Ectodermal cell (in vitro differentiated cells): ENCODE results near the gene TMEM185A.
"Not testable (repeated sequence)": the region's sequence is repeated elsewhere in the genome, so short reads cannot be mapped to it uniquely, and the experiment has no call there.

ENCODE experiments used
- H3K27ac ChIP-seq: 2 replicates; pipeline ENCODE4 v1.7.0; 2013; ENCODE audit warnings: mild to moderate bottlenecking, low read depth, low read length; ENCODE audit not compliant: insufficient read depth, poor library complexity, severe bottlenecking
- H3K27me3 ChIP-seq: 2 replicates; pipeline ENCODE4 v1.7.0; 2013; ENCODE audit warnings: mild to moderate bottlenecking, low read length; ENCODE audit not compliant: insufficient read depth, control insufficient read depth, poor library complexity, severe bottlenecking
- H3K36me3 ChIP-seq: one replicate; pipeline ENCODE4 v1.7.0; 2013; ENCODE audit warnings: low read length; ENCODE audit not compliant: control insufficient read depth, insufficient read depth
- H3K4me1 ChIP-seq: one replicate; pipeline ENCODE4 v1.7.0; 2013; ENCODE audit warnings: low read length; ENCODE audit not compliant: control insufficient read depth, insufficient read depth
- H3K4me3 ChIP-seq: 2 replicates; pipeline ENCODE4 v1.7.0; 2013; ENCODE audit warnings: low read depth, low read length, control low read depth; ENCODE audit not compliant: insufficient read depth
- H3K9me3 ChIP-seq: 2 replicates; pipeline ENCODE4 v1.7.0; 2013; ENCODE audit warnings: mild to moderate bottlenecking, low read length, moderate library complexity; ENCODE audit not compliant: control insufficient read depth
- WGBS, 2 experiments: methylation state at CpG; one replicate each; pipeline ENCODE4 v1.1.7; 2013; ENCODE audit warnings: missing lambda C conversion rate in 2 of 2; 5-methylcytosine and 5-hydroxymethylcytosine counted together

TMEM185A gene

DNA sequence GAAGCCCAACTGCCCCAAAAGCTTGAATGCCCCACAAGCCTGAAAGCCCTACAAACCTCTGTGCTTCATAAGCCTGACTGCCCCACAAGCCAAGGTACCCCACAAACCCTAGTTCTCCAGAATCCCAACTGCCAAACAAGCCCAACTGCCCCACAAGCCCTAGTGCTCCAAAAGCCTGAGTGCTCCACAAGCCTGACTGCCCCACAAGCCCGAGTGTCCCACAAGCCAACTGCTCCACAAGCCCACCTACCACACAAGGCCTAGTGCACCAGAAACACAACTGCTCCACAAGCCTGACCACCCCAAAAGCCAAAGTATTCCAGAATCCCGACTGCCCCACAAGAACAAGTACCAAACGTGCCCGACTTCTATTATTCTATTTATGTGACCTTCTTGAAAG, 68.2 kb downstream of the TMEM185A start:
- WGBS, 2 experiments: 86 to 98% methylated on average over 3 to 4 of the region's 4 CpGs
- Histone ChIP-seq H3K4me3 (no peak overlapping the region), H3K36me3 (no peaks in the 10 kb centered on the region), H3K4me1 (no peaks in the 10 kb centered on the region), H3K27me3 (no peaks in the 10 kb centered on the region), H3K27ac (no peak overlapping the region), H3K9me3 (no peaks in the 10 kb centered on the region)

DNA sequence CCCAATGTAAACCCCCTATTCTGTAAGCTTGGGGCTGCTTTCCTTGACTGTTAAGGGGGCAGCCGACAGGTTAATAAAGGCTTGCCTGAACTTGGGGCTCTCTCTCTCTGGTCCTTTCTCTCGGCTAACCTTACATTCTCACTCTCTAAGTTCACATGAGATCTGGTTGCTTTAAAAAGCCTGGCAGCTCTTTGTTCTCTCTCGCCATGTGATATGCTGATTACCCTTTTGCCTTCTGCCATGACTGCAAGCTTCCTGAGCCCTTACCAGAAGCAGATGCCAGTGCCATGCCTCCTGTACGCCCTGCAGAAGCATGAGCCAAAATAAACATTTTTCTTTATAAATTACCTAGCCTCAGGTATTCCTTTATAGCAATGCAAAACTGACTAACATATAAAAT, 76.3 kb downstream of the TMEM185A start:
- H3K36me3 ChIP-seq, H3K27me3 ChIP-seq, H3K27ac ChIP-seq, H3K4me1 ChIP-seq, H3K4me3 ChIP-seq, H3K9me3 ChIP-seq: not testable (repeated sequence)
- no CpG with 5 or more reads among the region's 4 CpGs for WGBS, 2 experiments

DNA sequence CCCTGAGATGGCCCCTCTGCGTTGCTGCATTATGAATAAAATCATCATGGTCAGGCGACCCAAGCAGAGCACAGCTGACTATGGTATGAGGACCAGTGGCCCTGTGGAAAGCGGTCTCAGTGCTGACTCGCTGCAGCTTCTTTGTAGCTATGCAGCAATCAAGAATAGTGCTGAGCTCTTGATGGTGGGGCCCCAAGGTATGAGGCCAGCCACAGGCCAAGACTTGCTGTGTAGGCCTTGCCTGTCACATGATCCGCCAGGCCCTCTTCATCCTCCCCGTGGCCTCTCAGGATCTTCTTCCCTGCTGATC, 79.7 kb downstream of the TMEM185A start:
- WGBS, 2 experiments: no CpG with 5 or more reads among the region's 6 CpGs
- not testable (repeated sequence) for H3K4me1 ChIP-seq, H3K9me3 ChIP-seq

DNA sequence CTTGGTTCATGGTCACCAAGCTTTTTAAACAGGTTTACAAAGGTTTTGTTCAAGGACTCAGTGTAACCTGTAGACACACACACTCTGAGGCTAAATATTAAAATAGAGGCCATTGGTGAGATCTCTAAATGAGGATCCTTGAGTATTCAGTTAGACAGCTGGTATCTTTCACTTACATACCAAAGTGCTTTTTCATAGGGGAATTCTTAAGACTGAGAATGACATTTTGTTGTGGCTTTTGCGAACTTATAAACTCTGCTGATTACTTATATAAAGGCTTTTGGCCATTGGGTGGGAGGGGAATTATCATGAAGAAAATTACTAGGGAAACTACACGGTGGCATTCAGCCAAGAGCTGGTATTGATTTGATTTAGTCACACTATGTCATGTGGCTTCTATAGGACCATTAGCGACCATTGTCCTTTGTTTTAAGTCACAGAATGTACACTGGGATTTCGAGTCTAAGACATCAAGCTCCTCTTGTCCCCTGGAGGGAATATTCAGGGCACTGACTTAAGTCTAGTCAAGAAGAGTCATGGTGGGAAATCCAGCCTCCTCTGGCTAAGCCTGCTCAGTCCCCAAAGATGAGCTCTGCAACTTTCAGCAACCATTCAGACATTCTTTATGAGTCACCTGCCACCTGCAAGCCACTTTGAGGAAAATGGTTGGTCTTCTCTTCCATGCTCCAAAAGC, 80.2 kb downstream of the TMEM185A start:
- H3K27ac ChIP-seq, H3K4me1 ChIP-seq, H3K36me3 ChIP-seq, H3K4me3 ChIP-seq, H3K9me3 ChIP-seq, H3K27me3 ChIP-seq: not testable (repeated sequence)
- no CpG with 5 or more reads among the region's 4 CpGs for WGBS, 2 experiments

More for the DNA sequence above, 79.7 kb downstream of the TMEM185A start:
- H3K4me3 ChIP-seq, H3K27me3 ChIP-seq, H3K36me3 ChIP-seq, H3K27ac ChIP-seq: not testable (repeated sequence)

DNA sequence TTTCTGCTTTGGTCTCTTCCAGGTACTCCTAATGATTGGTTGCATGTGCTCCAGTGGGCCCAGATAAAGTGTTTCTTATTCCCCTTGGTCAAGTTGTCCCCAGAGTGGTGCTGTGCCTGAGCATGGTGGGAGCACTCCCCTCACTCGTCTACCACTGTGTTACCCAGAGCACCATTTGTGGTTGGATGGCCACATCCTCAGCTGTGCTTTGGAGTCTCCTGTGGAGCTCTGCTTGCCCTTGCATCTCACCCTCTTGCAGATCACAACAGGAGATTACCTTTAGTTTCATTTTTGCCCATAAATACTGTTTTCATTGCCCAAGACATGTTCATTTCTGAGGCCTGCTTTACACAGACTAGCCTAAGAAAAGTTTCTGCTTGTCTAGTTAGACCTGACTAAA, 81.1 kb downstream of the TMEM185A start:
- H3K36me3 ChIP-seq, H3K4me3 ChIP-seq, H3K27me3 ChIP-seq, H3K27ac ChIP-seq, H3K4me1 ChIP-seq, H3K9me3 ChIP-seq: not testable (repeated sequence)
- WGBS, 2 experiments: 100% methylated on average over 1 of the region's 1 CpG; no CpG with 5 or more reads in 1 of the 2 experiments

DNA sequence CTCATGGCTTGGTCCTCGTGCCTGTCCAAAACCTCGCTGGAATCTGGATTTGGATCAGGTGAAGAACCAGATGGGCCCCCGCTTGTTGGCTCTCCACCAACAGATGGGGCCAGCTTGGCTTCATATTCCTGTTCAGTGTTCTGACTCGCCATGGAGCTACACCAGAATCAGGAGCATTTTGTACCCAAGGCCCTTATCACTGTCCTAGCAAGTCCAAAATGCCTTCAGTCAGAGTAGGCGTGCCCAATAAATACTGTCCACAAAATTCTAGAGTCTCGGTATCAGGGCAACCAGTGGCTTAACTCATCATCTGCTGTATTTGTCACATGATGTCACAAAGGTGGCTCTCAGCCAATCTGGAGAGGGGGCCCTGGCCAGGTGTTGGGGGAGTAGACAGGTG, 81.9 kb downstream of the TMEM185A start, which contains the start of gene HSFX3:
Gene HSFX3, minus strand, starts transcription at position 224 of the 400 bp plus-strand sequence. Its CDS starts 72 bp downstream, at position 152.
- not testable (repeated sequence) for H3K4me1 ChIP-seq, H3K27me3 ChIP-seq, H3K36me3 ChIP-seq, H3K4me3 ChIP-seq, H3K9me3 ChIP-seq, H3K27ac ChIP-seq
- no CpG with 5 or more reads among the region's 6 CpGs for WGBS, 2 experiments

DNA sequence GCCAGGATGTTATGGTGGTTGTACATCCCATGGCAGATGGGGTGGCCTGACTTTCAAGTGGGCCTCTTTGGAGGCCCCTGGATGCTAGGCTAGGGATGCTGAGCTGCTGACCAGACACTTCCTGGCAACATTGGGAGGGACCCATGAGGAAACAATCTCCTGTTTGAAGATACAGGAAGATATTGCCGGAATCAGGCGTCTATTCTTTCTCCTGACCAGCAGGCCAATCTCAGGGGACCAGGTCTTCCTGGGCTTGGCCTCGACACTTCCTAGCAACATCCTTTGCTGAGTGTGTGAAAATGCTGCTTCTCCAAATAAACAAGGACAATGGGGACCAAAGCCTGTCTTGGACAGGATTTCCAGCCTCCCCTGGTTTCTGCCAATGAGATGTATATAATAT, 83.8 kb downstream of the TMEM185A start:
- H3K27ac ChIP-seq: not testable (repeated sequence)
- WGBS, 2 experiments: 83% methylated on average over 1 of the region's 3 CpGs; no CpG with 5 or more reads in 1 of the 2 experiments

DNA sequence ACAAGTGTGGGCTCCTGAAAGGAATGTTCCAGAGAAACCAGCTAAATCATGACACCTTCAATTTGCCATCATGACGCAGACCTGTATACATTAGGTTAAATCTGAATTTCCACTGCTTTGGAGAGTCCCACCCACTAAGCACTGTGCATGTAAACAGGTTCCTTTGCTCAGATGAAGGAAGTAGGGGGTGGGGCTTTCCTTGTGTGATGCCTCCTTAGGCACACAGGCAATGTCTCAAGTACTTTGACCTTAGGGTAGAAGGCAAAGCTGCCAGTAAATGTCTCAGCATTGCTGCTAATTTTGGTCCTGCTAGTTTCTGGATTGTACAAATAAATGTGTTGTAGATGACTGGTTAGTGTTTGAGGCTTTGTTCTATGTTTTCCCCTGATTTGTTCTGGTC, 84.6 kb downstream of the TMEM185A start:
- H3K36me3 ChIP-seq, H3K4me3 ChIP-seq, H3K27ac ChIP-seq, H3K27me3 ChIP-seq, H3K4me1 ChIP-seq, H3K9me3 ChIP-seq: not testable (repeated sequence)
- WGBS, 2 experiments: 80 to 100% methylated on average over 1 of the region's 1 CpG

More for the DNA sequence above, 83.8 kb downstream of the TMEM185A start:
- not testable (repeated sequence) for H3K9me3 ChIP-seq, H3K4me3 ChIP-seq, H3K27me3 ChIP-seq, H3K36me3 ChIP-seq, H3K4me1 ChIP-seq
